NCI-H1417 (cell line): ENCODE measurements around the gene WNT7B.

Experiments used
- DNase-seq, 3 experiments: peaks; one replicate each; lab custom pipeline; 2025; lab: John Stamatoyannopoulos, UW

The WNT7B gene

GRCh38 chr22:45888221-45889092, 88.5 kb downstream of the WNT7B start:
- DNase-seq: no peak

GRCh38 chr22:45887202-45888131, 89.5 kb downstream of the WNT7B start:
- DNase-seq: no peak

GRCh38 chr22:45886540-45886939, 90.4 kb downstream of the WNT7B start:
- no peak for DNase-seq

GRCh38 chr22:45885941-45886395, 91.0 kb downstream of the WNT7B start:
- DNase-seq: no peak

- no peak for DNase-seq
Observed at GRCh38 chr22:45885171-45885840, 91.7 kb downstream of the WNT7B start.

GRCh38 chr22:45884201-45885062, 92.5 kb downstream of the WNT7B start:
- no peak for DNase-seq

- no peak for DNase-seq
Observed at GRCh38 chr22:45883811-45884170, 93.2 kb downstream of the WNT7B start.

- DNase-seq: no peak
Observed at GRCh38 chr22:45882881-45883810, 93.8 kb downstream of the WNT7B start.

- no peak for DNase-seq
Observed at GRCh38 chr22:45881524-45881875, 95.5 kb downstream of the WNT7B start.

- no peak for DNase-seq
Observed at GRCh38 chr22:45880716-45881523, 96.0 kb downstream of the WNT7B start.

- DNase-seq: no peak
Observed at GRCh38 chr22:45880091-45880715, 96.8 kb downstream of the WNT7B start.

- peak in 1 of 3 experiments; percentile 4 for DNase-seq
Observed at GRCh38 chr22:45879552-45879949, 97.4 kb downstream of the WNT7B start.

- peak in 1 of 3 experiments; percentile 42 for DNase-seq
Observed at GRCh38 chr22:45878901-45879551, 97.9 kb downstream of the WNT7B start.

GRCh38 chr22:45878051-45878781, 98.7 kb downstream of the WNT7B start:
- DNase-seq: peak in 2 of 3 experiments; percentile 75 to 90

- peak in 1 of 3 experiments; percentile 39 for DNase-seq
Observed at GRCh38 chr22:45877651-45878050, 99.3 kb downstream of the WNT7B start.

- no peak for DNase-seq
Observed at GRCh38 chr22:45877036-45877380, 100.0 kb downstream of the WNT7B start.

GRCh38 chr22:45876136-45877035, 100.6 kb downstream of the WNT7B start:
- no peak for DNase-seq
